HEK293T (cell line): ENCODE results near the gene IRAK1.

Source experiments
- FOXA1 ChIP-seq: fragments of 450-650 bp; IDR thresholded peaks from 2 replicates; pipeline ENCODE4 v1.6.1; 2016; ENCODE audit warnings: mild to moderate bottlenecking
- FOXK2 ChIP-seq: fragments of 450-650 bp; IDR thresholded peaks from 2 replicates; pipeline ENCODE4 v1.6.1; 2016; ENCODE audit warnings: mild to moderate bottlenecking
- HDGF ChIP-seq: fragments of 450-650 bp; IDR thresholded peaks from 2 replicates; pipeline ENCODE4 v1.6.1; 2017; ENCODE audit warnings: antibody characterized with exemption, borderline replicate concordance
- LEF1 ChIP-seq: fragments of 450-650 bp; IDR thresholded peaks from 2 replicates; pipeline ENCODE4 v1.6.1; 2017; ENCODE audit warnings: mild to moderate bottlenecking, borderline replicate concordance
- NFRKB ChIP-seq: fragments of 450-650 bp; IDR thresholded peaks from 2 replicates; pipeline ENCODE4 v1.6.1; 2016; ENCODE audit warnings: mild to moderate bottlenecking, moderate library complexity
- SP1 ChIP-seq: fragments of 450-650 bp; IDR thresholded peaks from 2 replicates; pipeline ENCODE4 v1.6.1; 2017
- TARDBP ChIP-seq: fragments of 450-650 bp; IDR thresholded peaks from 2 replicates; pipeline ENCODE4 v1.6.1; 2016
- TF ChIP-seq, protein P1 (sequence below): fragments of 450-650 bp; IDR thresholded peaks from 2 replicates; pipeline ENCODE4 v1.6.1; 2016

DNA sequence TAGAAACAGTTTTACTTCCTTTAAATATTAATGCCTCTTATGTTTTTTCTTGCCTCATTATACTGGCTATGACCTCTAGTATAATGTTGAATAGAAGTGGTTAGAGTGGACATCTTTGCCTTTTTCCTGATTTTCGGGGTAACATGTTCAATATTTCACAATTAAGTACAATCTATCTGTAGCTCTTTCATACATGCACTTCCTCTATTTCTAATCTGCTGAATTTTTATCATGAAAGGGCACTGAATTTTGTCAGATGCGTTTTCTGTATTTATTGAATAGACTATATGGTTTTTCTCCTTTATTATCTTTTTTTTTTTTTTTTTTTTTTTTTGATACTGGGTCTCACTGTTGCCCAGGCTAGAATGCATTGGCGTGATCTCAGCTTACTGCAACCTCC lies 48.9 kb upstream of the IRAK1 start:
- TF ChIP-seq FOXK2 (no peak), HDGF (no peak), SP1 (no peak), FOXA1 (no peak), TARDBP (no peak), NFRKB (no peak), LEF1 (no peak)
- TF ChIP-seq, protein P1, sequence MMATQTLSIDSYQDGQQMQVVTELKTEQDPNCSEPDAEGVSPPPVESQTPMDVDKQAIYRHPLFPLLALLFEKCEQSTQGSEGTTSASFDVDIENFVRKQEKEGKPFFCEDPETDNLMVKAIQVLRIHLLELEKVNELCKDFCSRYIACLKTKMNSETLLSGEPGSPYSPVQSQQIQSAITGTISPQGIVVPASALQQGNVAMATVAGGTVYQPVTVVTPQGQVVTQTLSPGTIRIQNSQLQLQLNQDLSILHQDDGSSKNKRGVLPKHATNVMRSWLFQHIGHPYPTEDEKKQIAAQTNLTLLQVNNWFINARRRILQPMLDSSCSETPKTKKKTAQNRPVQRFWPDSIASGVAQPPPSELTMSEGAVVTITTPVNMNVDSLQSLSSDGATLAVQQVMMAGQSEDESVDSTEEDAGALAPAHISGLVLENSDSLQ = no peak
